ENCODE measurements around the gene PLAAT5. TPM values are rescaled to one million over a fixed set of nuclear protein-coding genes. Genes with fewer than 3 reads are reported as not detected.

The PLAAT5 gene
- total and polyA plus RNA-seq, 2 of the 4 experiments (the other 2 are of a cell fraction): not detected

DNA sequence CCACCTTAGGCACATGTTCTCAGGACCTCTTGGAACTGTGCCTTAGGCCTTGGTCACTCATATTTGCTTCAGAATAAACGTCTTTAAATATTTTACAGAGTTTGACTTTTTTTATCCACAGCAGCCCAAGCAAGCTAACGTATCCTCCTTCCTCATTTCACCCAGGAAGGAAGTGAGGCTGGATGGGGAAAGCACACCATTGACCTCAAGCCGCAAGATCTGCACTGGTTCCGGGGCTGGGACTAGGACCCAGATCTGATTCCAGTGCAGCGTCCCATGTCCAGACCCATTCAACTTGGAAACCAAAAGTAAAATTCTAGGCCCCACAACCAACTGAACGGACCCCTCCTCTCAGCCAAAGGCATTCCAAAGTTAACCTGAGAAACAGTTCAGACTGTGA is 12.5 kb upstream of the PLAAT5 start:
- Histone ChIP-seq H3K9me3 (ENCODE audit: control insufficient read depth, insufficient read depth, low read length) (peaks cover 7% of the 10 kb centered on the region), H2AK9ac (replicated peaks; ENCODE audit: low read depth, low read length, poor library complexity) (no peak overlapping the region), H2BK120ac (ENCODE audit: low read depth, low read length) (no peak overlapping the region), H3K4ac (ENCODE audit: low read depth, low read length) (no peak overlapping the region), H4K5ac (ENCODE audit: low read depth, low read length) (no peak overlapping the region), H2BK5ac (ENCODE audit: low read depth, low read length, poor library complexity, severe bottlenecking) (no peak overlapping the region), H4K8ac (ENCODE audit: low read depth in 2 of 2, low read length in 2 of 2) (no peak overlapping the region), H3K14ac (replicated peaks; ENCODE audit: low read depth, low read length) (no peak overlapping the region), H3K27ac (ENCODE audit: insufficient read depth, low read length) (no peak overlapping the region), H3K27me3 (ENCODE audit: control insufficient read depth, insufficient read depth, low read length) (peaks cover 2% of the 10 kb centered on the region; the same call in 1 of the 2 replicates), H4K20me1 (ENCODE audit: insufficient read depth, low read length) (no peaks in the 10 kb centered on the region), H2BK20ac (ENCODE audit: low read depth, low read length) (no peak overlapping the region), H3K9ac (ENCODE audit: low read depth, low read length) (no peak overlapping the region), H3K4me3 (ENCODE audit: insufficient read depth, low read depth, low read length) (no peak overlapping the region), H3K56ac (ENCODE audit: extremely low read depth, insufficient read depth, low read length) (no peak overlapping the region), H3K79me1 (ENCODE audit: low read depth in 1 of 2, low read length in 2 of 2) (no peaks in the 10 kb centered on the region), H3K4me2 (ENCODE audit: low read depth, low read length) (no peak overlapping the region), H3K9me1 (ENCODE audit: insufficient read depth, low read length) (no peaks in the 10 kb centered on the region), H2AFZ (replicated peaks; ENCODE audit: low read length, poor library complexity) (no peak overlapping the region), H2BK15ac (ENCODE audit: low read depth, low read length) (no peak overlapping the region), H3K36me3 (ENCODE audit: control insufficient read depth, insufficient read depth, low read length) (no peaks in the 10 kb centered on the region), H3K23ac (ENCODE audit: low read depth, low read length) (no peak overlapping the region), H2AK5ac (ENCODE audit: low read depth, low read length) (no peak overlapping the region), H3K18ac (ENCODE audit: low read depth, low read length) (no peak overlapping the region), H3K4me1 (ENCODE audit: control insufficient read depth, insufficient read depth, low read length) (no peaks in the 10 kb centered on the region), H4K91ac (ENCODE audit: insufficient read depth, low read depth, low read length) (no peak overlapping the region)
- TF ChIP-seq RAD21 (IDR thresholded peaks at IDR 0.05; ENCODE audit: low read length) (no peak), SMC3 (IDR thresholded peaks at IDR 0.05; ENCODE audit: low read depth, low read length) (no peak), RCOR1 (IDR thresholded peaks at IDR 0.05; ENCODE audit: insufficient replicate concordance, low read length) (no peak), POLR2A (IDR thresholded peaks at IDR 0.05; ENCODE audit: low read depth, low read length) (no peak), CHD1 (IDR thresholded peaks at IDR 0.05; ENCODE audit: low read depth, low read length) (no peak), BHLHE40 (IDR thresholded peaks at IDR 0.05; ENCODE audit: low read depth, low read length) (no peak), RFX5 (IDR thresholded peaks at IDR 0.05; ENCODE audit: low read depth, low read length) (no peak), FOS (IDR thresholded peaks at IDR 0.05; ENCODE audit: low read depth, low read length) (no peak), MAZ (IDR thresholded peaks at IDR 0.05; ENCODE audit: borderline replicate concordance, low read depth, low read length) (no peak), CEBPB (IDR thresholded peaks at IDR 0.05; ENCODE audit: low read depth, low read length) (no peak), MAFK (IDR thresholded peaks at IDR 0.05; ENCODE audit: low read depth, low read length) (no peak), MXI1 (IDR thresholded peaks at IDR 0.05; ENCODE audit: borderline replicate concordance, low read depth, low read length) (no peak)
- TF ChIP-seq, protein P1, sequence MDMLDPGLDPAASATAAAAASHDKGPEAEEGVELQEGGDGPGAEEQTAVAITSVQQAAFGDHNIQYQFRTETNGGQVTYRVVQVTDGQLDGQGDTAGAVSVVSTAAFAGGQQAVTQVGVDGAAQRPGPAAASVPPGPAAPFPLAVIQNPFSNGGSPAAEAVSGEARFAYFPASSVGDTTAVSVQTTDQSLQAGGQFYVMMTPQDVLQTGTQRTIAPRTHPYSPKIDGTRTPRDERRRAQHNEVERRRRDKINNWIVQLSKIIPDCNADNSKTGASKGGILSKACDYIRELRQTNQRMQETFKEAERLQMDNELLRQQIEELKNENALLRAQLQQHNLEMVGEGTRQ (IDR thresholded peaks at IDR 0.05; ENCODE audit: low read depth, low read length): no peak
- TF ChIP-seq, protein P2, sequence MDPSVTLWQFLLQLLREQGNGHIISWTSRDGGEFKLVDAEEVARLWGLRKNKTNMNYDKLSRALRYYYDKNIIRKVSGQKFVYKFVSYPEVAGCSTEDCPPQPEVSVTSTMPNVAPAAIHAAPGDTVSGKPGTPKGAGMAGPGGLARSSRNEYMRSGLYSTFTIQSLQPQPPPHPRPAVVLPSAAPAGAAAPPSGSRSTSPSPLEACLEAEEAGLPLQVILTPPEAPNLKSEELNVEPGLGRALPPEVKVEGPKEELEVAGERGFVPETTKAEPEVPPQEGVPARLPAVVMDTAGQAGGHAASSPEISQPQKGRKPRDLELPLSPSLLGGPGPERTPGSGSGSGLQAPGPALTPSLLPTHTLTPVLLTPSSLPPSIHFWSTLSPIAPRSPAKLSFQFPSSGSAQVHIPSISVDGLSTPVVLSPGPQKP (IDR thresholded peaks at IDR 0.05; ENCODE audit: borderline replicate concordance, low read depth, low read length): no peak
- intact Hi-C loops (cut with micrococcal nuclease) (no loop called here), dilution Hi-C loops (cut with HindIII; ENCODE audit: low sequenced_read_pairs, unreplicated experiment) (no loop called here), in situ Hi-C loops (cut with MboI; ENCODE audit: low sequenced_read_pairs) (no loop called here)
- CTCF ChIA-PET: no interaction called here
- WGBS, 2 experiments (ENCODE audit: extremely low coverage in 2 of 2, insufficient read length in 1 of 2): 80% methylated on average over 1 of the region's 6 CpGs; no CpG with 5 or more reads in 1 of the 2 experiments
- ATAC-seq (ENCODE audit: low read depth) (no peak), DNase-seq (no peak)
- POLR2A ChIA-PET (ENCODE audit: unreplicated experiment): no interaction called here
- no TSS peak for BruUV-seq (replicated peaks)
